HG02759 (cell line): ENCODE measurements around the gene SAXO1.
A peak's percentile ranks its signal among the peaks of the same experiment; 100 is the strongest.
"Not testable (repeated sequence)": the region's sequence is repeated elsewhere in the genome, so short reads cannot be mapped to it uniquely, and the experiment has no call there.

ENCODE experiments used
- ATAC-seq: cut with Tn5 transposase; IDR thresholded peaks from one replicate; pipeline ENCODE4 v1.9.1; 2021; ENCODE audit warnings: mild to moderate bottlenecking, moderate library complexity; ENCODE audit not compliant: unreplicated experiment

Gene SAXO1

GRCh38 chr9:19033015-19033414, at the start of gene SAXO1:
SAXO1 (minus strand) TSS chr9:19033209; CDS start chr9:19032908, 301 bp downstream.
- ATAC-seq: no peak

- no peak for ATAC-seq
These were observed 41.8 kb upstream of the SAXO1 start for GRCh38 chr9:19074836-19075235.

GRCh38 chr9:19074229-19074628, 41.2 kb upstream of the SAXO1 start:
- no peak for ATAC-seq

GRCh38 chr9:19057033-19057432, 24.0 kb upstream of the SAXO1 start:
- no peak for ATAC-seq

- no peak for ATAC-seq
These were observed 17.9 kb upstream of the SAXO1 start for GRCh38 chr9:19050637-19051591.

GRCh38 chr9:19049917-19050636, 17.1 kb upstream of the SAXO1 start:
- no peak for ATAC-seq

GRCh38 chr9:19048966-19049916, 16.2 kb upstream of the SAXO1 start, which contains the start of gene RRAGA:
RRAGA (plus strand) TSS chr9:19049427; CDS start chr9:19049660, 233 bp downstream.
- ATAC-seq: peak; percentile 89

- ATAC-seq: no peak
These were observed 3.6 kb upstream of the SAXO1 start for GRCh38 chr9:19036611-19037010.

GRCh38 chr9:19032406-19032805, 603 bp downstream of the SAXO1 start:
- no peak for ATAC-seq

GRCh38 chr9:19030899-19031298, 2.1 kb downstream of the SAXO1 start:
- ATAC-seq: no peak

- ATAC-seq: peak; percentile 66
These were observed 4.1 kb downstream of the SAXO1 start for GRCh38 chr9:19028835-19029451.

GRCh38 chr9:19027825-19028224, 5.2 kb downstream of the SAXO1 start:
- ATAC-seq: no peak

GRCh38 chr9:19026375-19026774, 6.6 kb downstream of the SAXO1 start:
- peak; percentile 39 for ATAC-seq

GRCh38 chr9:19023078-19023477, 9.9 kb downstream of the SAXO1 start:
- no peak for ATAC-seq

GRCh38 chr9:19022206-19022605, 10.8 kb downstream of the SAXO1 start:
- peak; percentile 59 for ATAC-seq

GRCh38 chr9:19021649-19022048, 11.4 kb downstream of the SAXO1 start:
- ATAC-seq: not testable (repeated sequence)

- ATAC-seq: no peak
These were observed 12.0 kb downstream of the SAXO1 start for GRCh38 chr9:19020886-19021455.

- ATAC-seq: no peak
These were observed 14.8 kb downstream of the SAXO1 start for GRCh38 chr9:19018201-19018600.

- ATAC-seq: no peak
These were observed 23.5 kb downstream of the SAXO1 start for GRCh38 chr9:19009391-19009965.
